Measurements from ENCODE around the gene KDELR1. TPM values are rescaled to one million over a fixed set of nuclear protein-coding genes. Genes with fewer than 3 reads are reported as not detected.

The KDELR1 gene
- total and polyA plus RNA-seq, 4 donors = 101 to 156 (median 125) TPM

- Histone ChIP-seq H3K36me3 (ENCODE audit: control insufficient read depth in 4 of 4, insufficient read depth in 4 of 4, low read length in 4 of 4) (no peaks in the 10 kb centered on the region), H3K9me3 (ENCODE audit: control insufficient read depth in 4 of 4, insufficient read depth in 3 of 4, low read length in 3 of 4) (no peaks in the 10 kb centered on the region), H3K4me1 (ENCODE audit: control insufficient read depth in 5 of 5, insufficient read depth in 5 of 5, low read length in 5 of 5) (peaks cover 0 to 2% (median 0%) of the 10 kb centered on the region in 5 donors), H3K27ac (ENCODE audit: low read depth in 1 of 2, low read length in 1 of 2) (no peak overlapping the region), H3K9ac (ENCODE audit: insufficient read depth in 1 of 2, low read length in 2 of 2) (no peak overlapping the region), H3K4me3 (no peak overlapping the region), H3K27me3 (ENCODE audit: control insufficient read depth in 3 of 3, insufficient read depth in 3 of 3, low read length in 2 of 3) (no peaks in the 10 kb centered on the region)
- WGBS, 2 donors = 62 to 74% methylated on average over 5 of the region's 5 CpGs
- TF ChIP-seq CTCF (IDR thresholded peaks at IDR 0.05; ENCODE audit: control extremely low read depth, extremely low read depth) = no peak
- ATAC-seq (ENCODE audit: insufficient read depth, low FRiP score) = no peak
- DNase-seq = peak in 2 of 3 donors; percentile 24 to 50
These were observed 43.3 kb downstream of the KDELR1 start for GRCh38 chr19:48348045-48348444.

- Histone ChIP-seq H3K27me3 (ENCODE audit: control insufficient read depth in 3 of 3, insufficient read depth in 3 of 3, low read length in 2 of 3) (no peaks in the 10 kb centered on the region), H3K36me3 (ENCODE audit: control insufficient read depth in 4 of 4, insufficient read depth in 4 of 4, low read length in 4 of 4) (peaks cover 0 to 2% (median 0%) of the 10 kb centered on the region in 4 donors), H3K9ac (ENCODE audit: insufficient read depth in 1 of 2, low read length in 2 of 2) (no peak overlapping the region), H3K4me3 (no peak overlapping the region), H3K4me1 (ENCODE audit: control insufficient read depth in 5 of 5, insufficient read depth in 5 of 5, low read length in 5 of 5) (peaks cover 0 to 2% (median 0%) of the 10 kb centered on the region in 5 donors), H3K27ac (ENCODE audit: low read depth in 1 of 2, low read length in 1 of 2) (no peak overlapping the region), H3K9me3 (ENCODE audit: control insufficient read depth in 4 of 4, insufficient read depth in 3 of 4, low read length in 3 of 4) (no peaks in the 10 kb centered on the region)
- no peak for DNase-seq
- ATAC-seq (ENCODE audit: insufficient read depth, low FRiP score) = no peak
- no peak for TF ChIP-seq CTCF (IDR thresholded peaks at IDR 0.05; ENCODE audit: control extremely low read depth, extremely low read depth)
- 60 to 91% methylated on average over 2 of the region's 2 CpGs for WGBS, 2 donors
These were observed 45.2 kb downstream of the KDELR1 start for GRCh38 chr19:48346191-48346590.

GRCh38 chr19:48344892-48345291, 46.5 kb downstream of the KDELR1 start:
- Histone ChIP-seq H3K4me1 (ENCODE audit: control insufficient read depth in 5 of 5, insufficient read depth in 5 of 5, low read length in 5 of 5) (peaks cover 0 to 2% (median 0%) of the 10 kb centered on the region in 5 donors), H3K27me3 (ENCODE audit: control insufficient read depth in 3 of 3, insufficient read depth in 3 of 3, low read length in 2 of 3) (no peaks in the 10 kb centered on the region), H3K9me3 (ENCODE audit: control insufficient read depth in 4 of 4, insufficient read depth in 3 of 4, low read length in 3 of 4) (no peaks in the 10 kb centered on the region), H3K36me3 (ENCODE audit: control insufficient read depth in 4 of 4, insufficient read depth in 4 of 4, low read length in 4 of 4) (peaks cover 0 to 2% (median 0%) of the 10 kb centered on the region in 4 donors), H3K27ac (ENCODE audit: low read depth in 1 of 2, low read length in 1 of 2) (no peak overlapping the region), H3K9ac (ENCODE audit: insufficient read depth in 1 of 2, low read length in 2 of 2) (no peak overlapping the region), H3K4me3 (no peak overlapping the region)
- no peak for TF ChIP-seq CTCF (IDR thresholded peaks at IDR 0.05; ENCODE audit: control extremely low read depth, extremely low read depth)
- 98 to 99% methylated on average over 6 of the region's 6 CpGs for WGBS, 2 donors
- no peak for ATAC-seq (ENCODE audit: insufficient read depth, low FRiP score)
- DNase-seq = no peak
